DMS79 treated with DMSO at 0.1 percent for 48 hours (cell line): ENCODE data around the gene STARD10.

Source experiments
- DNase-seq: peaks from one replicate; lab custom pipeline; 2025; lab: John Stamatoyannopoulos, UW

STARD10 gene

GRCh38 chr11:72763823-72764222, 30.0 kb downstream of the STARD10 start:
- DNase-seq = peak; percentile 34

- no peak for DNase-seq
Measured at GRCh38 chr11:72762641-72763304, 31.1 kb downstream of the STARD10 start.

- DNase-seq = peak; percentile 34
Measured at GRCh38 chr11:72760539-72761405, 33.1 kb downstream of the STARD10 start.

GRCh38 chr11:72759468-72759985, 34.3 kb downstream of the STARD10 start:
- peak; percentile 94 for DNase-seq

- peak; percentile 98 for DNase-seq
Measured at GRCh38 chr11:72758690-72759389, 35.0 kb downstream of the STARD10 start.

GRCh38 chr11:72758304-72758689, 35.5 kb downstream of the STARD10 start:
- DNase-seq = no peak

GRCh38 chr11:72755713-72756285, 38.0 kb downstream of the STARD10 start:
- DNase-seq = no peak

GRCh38 chr11:72754544-72755155, 39.2 kb downstream of the STARD10 start:
- DNase-seq = no peak

- DNase-seq = no peak
Measured at GRCh38 chr11:72754149-72754543, 39.7 kb downstream of the STARD10 start.

- DNase-seq = no peak
Measured at GRCh38 chr11:72753341-72754148, 40.3 kb downstream of the STARD10 start.

GRCh38 chr11:72752088-72752914, 41.5 kb downstream of the STARD10 start, which contains the start of gene ARAP1:
Gene ARAP1 (minus strand): TSS chr11:72752408. CDS start chr11:72727128, 25,280 bp downstream.
- no peak for DNase-seq

- peak; percentile 99 for DNase-seq
Measured at GRCh38 chr11:72751116-72752087, 42.4 kb downstream of the STARD10 start.

- peak; percentile 68 for DNase-seq
Measured at GRCh38 chr11:72750556-72751115, 43.2 kb downstream of the STARD10 start.

- no peak for DNase-seq
Measured at GRCh38 chr11:72750086-72750485, 43.8 kb downstream of the STARD10 start.

GRCh38 chr11:72747289-72747855, 46.5 kb downstream of the STARD10 start:
- no peak for DNase-seq

GRCh38 chr11:72746821-72747220, 47.0 kb downstream of the STARD10 start:
- DNase-seq = no peak

GRCh38 chr11:72745925-72746550, 47.8 kb downstream of the STARD10 start:
- no peak for DNase-seq
